ENCODE data around the gene CDH4.
"Not testable (repeated sequence)": the region's sequence is repeated elsewhere in the genome, so short reads cannot be mapped to it uniquely, and the experiment has no call there.

Gene CDH4

DNA sequence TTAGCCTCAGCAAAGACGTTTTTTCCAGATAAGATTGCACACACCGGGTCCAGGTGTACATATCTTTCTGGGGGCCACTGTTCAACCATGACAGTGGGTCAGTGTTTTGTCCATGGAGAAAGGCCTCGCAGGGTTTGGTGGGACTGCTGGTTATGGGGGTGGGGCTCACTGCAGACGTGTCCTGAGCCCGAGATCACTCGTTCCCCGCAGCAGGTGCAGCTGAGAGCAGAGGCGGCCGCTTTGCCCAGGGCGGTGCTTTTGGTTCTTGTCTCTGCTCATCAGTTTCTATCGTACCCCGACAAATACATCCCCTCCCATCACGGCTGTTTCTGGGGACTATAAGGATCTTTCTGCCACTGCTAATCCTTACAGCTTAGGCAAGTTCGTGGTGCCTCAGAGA lies 166.9 kb downstream of the CDH4 start:
- DNase-seq (ENCODE audit: low read depth in 2 of 2): no peak

- DNase-seq (ENCODE audit: low read depth in 2 of 2): no peak
These were observed 167.4 kb downstream of the CDH4 start for GRCh38 chr20:61419501-61419900.

DNA sequence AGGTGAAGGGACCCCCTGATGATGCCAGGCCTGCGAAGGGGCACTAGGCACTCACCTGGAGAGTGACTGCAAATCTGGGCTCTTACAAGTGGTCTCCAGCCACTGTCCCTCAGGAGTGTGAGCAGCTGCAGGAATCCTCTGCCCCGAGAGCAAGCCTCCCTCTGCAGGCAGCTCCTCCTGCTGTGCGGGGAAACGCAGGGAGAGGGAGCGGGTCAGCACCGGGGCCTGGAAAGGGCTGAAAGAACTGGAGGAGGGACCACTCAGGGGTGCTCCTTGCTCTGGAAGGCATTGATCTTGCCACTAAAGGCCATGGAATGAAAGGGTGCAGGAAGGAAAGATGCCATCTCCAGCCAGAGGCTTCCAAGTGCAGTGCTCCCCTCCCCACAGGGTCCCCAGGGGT lies 168.0 kb downstream of the CDH4 start:
- no peak for DNase-seq (ENCODE audit: low read depth in 2 of 2)

- DNase-seq (ENCODE audit: low read depth in 2 of 2): no peak
These were observed 168.7 kb downstream of the CDH4 start for GRCh38 chr20:61420781-61421180.

GRCh38 chr20:61422636-61423425 lies 170.8 kb downstream of the CDH4 start:
- DNase-seq (ENCODE audit: low read depth in 2 of 2): no peak

GRCh38 chr20:61424011-61424627 lies 172.1 kb downstream of the CDH4 start:
- DNase-seq (ENCODE audit: low read depth in 2 of 2): no peak

DNA sequence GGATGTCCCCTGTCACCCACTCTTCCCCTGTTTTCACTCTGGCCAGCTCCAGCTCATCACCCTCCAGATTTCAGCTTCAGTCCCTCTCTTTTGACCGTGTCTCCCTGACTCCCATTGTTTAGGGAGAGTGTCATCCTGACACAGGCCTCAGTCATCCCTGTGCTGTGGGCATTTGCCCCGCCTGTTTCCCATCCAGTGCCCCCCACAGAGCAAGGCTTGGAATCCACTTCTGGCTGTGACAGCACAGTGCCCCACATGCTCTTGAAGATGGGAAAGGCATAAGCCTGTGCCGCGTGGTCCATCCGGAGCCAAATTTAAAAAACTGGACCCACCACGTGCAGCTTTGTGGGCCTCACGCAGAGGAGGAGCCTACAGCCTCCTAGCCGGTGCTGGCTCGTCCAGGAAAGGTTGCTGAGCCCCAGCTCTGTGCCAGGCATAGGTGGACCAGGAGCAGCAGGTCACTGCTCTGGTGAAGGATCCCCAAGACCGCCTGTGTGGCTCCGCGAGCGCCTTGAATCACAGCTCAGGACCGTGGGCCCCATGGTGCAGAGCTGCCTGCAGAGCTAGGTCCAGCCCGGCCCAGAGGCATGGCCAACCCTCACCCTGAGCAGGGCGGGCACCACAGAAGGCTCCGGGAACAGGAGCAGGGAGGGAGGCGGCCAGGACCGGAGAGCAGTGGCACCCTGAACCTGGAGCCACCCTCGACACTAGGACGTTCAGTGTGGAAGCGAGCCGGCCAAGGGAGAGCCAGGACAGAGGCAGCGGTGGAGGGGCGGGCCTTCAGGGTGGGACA lies 172.8 kb downstream of the CDH4 start:
- DNase-seq (ENCODE audit: low read depth in 2 of 2): no peak

- DNase-seq (ENCODE audit: low read depth in 2 of 2): not testable (repeated sequence)
These were observed 173.5 kb downstream of the CDH4 start for GRCh38 chr20:61425541-61425991.

- no peak for DNase-seq (ENCODE audit: low read depth in 2 of 2)
These were observed 174.3 kb downstream of the CDH4 start for GRCh38 chr20:61426352-61426751.

GRCh38 chr20:61429458-61430227 lies 177.6 kb downstream of the CDH4 start:
- no peak for DNase-seq (ENCODE audit: low read depth in 2 of 2)

- no peak for DNase-seq (ENCODE audit: low read depth in 2 of 2)
These were observed 178.2 kb downstream of the CDH4 start for GRCh38 chr20:61430228-61430624.

- DNase-seq (ENCODE audit: low read depth in 2 of 2): no peak
These were observed 181.1 kb downstream of the CDH4 start for GRCh38 chr20:61433176-61433575.

DNA sequence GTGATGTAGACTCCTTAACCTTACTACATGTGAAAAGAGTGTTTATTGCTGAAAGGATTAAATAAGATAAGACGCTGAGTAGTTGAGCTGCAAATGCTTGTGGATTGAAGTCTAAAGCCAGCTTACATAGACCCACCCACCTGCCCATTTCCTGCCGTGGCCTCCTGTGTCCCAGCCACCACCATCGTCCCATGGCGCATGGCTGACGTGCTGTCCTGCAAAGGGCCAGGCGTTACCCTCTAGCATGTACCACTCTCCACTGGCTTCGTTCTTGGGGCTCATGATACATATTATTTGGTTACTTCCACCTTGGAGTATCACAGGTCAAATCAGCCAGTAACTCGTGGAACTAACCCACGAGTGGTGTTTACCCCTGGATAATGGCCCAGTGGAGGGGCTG lies 181.8 kb downstream of the CDH4 start:
- DNase-seq (ENCODE audit: low read depth in 2 of 2): no peak

DNA sequence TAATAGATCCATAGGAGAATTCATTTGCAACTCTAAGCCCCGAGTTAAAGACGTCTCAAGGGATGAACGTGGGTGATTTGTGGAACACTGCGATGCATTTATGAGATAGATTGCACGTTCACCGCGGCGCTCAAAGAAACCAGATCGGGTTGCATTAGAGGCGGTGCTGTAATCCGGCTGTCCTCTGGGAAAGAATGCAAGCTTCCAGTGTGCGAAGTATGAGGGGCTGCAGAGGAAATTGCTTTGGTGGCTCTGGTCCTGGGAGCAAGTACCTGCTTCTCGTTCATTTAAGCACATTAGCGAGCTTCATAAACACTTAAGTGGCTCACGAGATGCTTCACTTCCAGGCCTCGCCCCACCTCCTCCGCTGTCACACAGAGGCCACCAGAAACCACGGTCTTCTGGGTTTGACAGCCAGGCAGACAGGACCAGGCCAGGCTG lies 182.3 kb downstream of the CDH4 start:
- no peak for DNase-seq (ENCODE audit: low read depth in 2 of 2)

DNA sequence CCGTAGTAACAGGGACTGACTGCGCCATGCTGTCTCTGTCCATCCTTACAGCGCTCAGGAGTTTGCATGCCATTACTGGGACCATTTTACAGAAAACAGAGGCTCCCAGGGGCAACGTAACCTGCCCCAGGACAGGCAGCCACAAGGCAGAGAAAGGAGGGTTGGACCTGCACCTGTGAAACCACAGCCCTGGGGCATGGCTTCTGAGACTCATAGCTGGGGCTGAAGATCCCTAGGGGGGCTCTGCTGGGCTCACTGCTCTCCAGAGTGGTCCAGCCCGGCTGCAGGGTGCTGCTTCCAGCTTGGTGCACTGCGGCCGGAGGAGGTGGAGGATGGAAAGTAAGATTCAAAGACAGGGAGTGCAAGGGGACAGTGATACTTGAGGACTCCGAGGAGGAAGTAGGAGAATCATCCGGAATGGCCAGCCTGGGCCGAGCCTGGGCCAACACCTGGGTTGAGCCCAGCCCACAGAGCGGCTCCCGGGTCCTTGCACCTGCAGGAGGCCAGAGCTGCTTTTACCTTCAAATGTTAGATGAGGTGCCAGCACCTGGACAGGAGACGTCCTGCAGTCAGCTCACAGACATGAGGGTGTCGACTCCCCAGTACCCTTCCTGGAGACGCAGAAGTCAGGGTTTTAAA lies 183.2 kb downstream of the CDH4 start:
- DNase-seq (ENCODE audit: low read depth in 2 of 2): no peak

GRCh38 chr20:61435823-61436220 lies 183.8 kb downstream of the CDH4 start:
- no peak for DNase-seq (ENCODE audit: low read depth in 2 of 2)

GRCh38 chr20:61436283-61436666 lies 184.2 kb downstream of the CDH4 start:
- DNase-seq (ENCODE audit: low read depth in 2 of 2): no peak

GRCh38 chr20:61436667-61437279 lies 184.7 kb downstream of the CDH4 start:
- no peak for DNase-seq (ENCODE audit: low read depth in 2 of 2)

GRCh38 chr20:61437280-61438206 lies 185.5 kb downstream of the CDH4 start:
- no peak for DNase-seq (ENCODE audit: low read depth in 2 of 2)

DNA sequence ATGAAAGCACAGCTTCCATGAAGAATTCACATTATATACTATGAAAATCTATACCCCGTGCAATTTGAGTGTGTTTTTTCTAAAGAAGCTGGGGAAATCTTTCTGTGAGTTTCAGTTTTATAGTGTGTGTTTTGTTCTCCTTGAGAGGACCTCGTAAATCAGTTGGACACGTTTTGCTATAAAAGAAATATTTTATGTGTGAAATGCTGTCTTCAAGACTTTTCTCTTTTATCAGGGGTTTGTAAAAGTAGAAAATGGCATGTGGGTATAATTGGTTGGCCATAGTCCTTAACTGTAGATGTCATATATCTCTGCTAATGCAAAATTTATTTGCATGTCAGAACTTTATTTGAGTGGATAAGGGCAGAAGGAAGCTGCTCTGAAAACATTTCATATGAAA lies 186.2 kb downstream of the CDH4 start:
- no peak for DNase-seq (ENCODE audit: low read depth in 2 of 2)
